Smooth muscle cell (in vitro differentiated cells): ENCODE results near the gene ATP8B1. TPM values are rescaled to one million over a fixed set of nuclear protein-coding genes. Genes with fewer than 3 reads are reported as not detected.

Experiments
- DNase-seq: peaks from one replicate; lab custom pipeline; 2025; ENCODE audit not compliant: unreplicated experiment; lab: John Stamatoyannopoulos, UW
- H2AFZ ChIP-seq: fragments of 200-600 bp; sonication (generic); 2 replicates; pipeline ENCODE4 v1.6.0; 2016; ENCODE audit warnings: antibody characterized with exemption, low read depth, mild to moderate bottlenecking
- H3F3A ChIP-seq: fragments of 200-600 bp; sonication (generic); 2 replicates; pipeline ENCODE4 v1.6.0; 2017; ENCODE audit warnings: antibody characterized with exemption, low read depth
- H3K27ac ChIP-seq: fragments of 200-600 bp; sonication (generic); 2 replicates; pipeline ENCODE4 v1.5.1; 2016; ENCODE audit warnings: low read depth, mild to moderate bottlenecking
- H3K27me3 ChIP-seq: fragments of 200-600 bp; sonication (generic); 2 replicates; pipeline ENCODE4 v1.6.1; 2016; ENCODE audit warnings: low read depth, mild to moderate bottlenecking
- H3K36me3 ChIP-seq: fragments of 200-600 bp; sonication (generic); 2 replicates; pipeline ENCODE4 v1.5.1; 2016; ENCODE audit warnings: low read depth
- H3K4me1 ChIP-seq: fragments of 200-600 bp; sonication (generic); 2 replicates; pipeline ENCODE4 v1.5.1; 2016; ENCODE audit warnings: low read depth
- H3K4me2 ChIP-seq: fragments of 200-600 bp; sonication (generic); 2 replicates; pipeline ENCODE4 v1.6.0; 2016; ENCODE audit warnings: mild to moderate bottlenecking
- H3K4me3 ChIP-seq: fragments of 200-600 bp; sonication (generic); 2 replicates; pipeline ENCODE4 v1.5.1; 2016; ENCODE audit warnings: mild to moderate bottlenecking
- H3K79me2 ChIP-seq: fragments of 200-600 bp; sonication (generic); 2 replicates; pipeline ENCODE4 v1.6.0; 2016; ENCODE audit warnings: low read depth, mild to moderate bottlenecking
- H3K9ac ChIP-seq: fragments of 200-600 bp; sonication (generic); 2 replicates; pipeline ENCODE4 v1.6.0; 2016; ENCODE audit warnings: low read depth
- H3K9me3 ChIP-seq: fragments of 200-600 bp; sonication (generic); replicated peaks from 2 replicates; pipeline ENCODE4 v1.5.1; 2016; ENCODE audit warnings: low read depth
- H4K20me1 ChIP-seq: fragments of 200-600 bp; sonication (generic); 2 replicates; pipeline ENCODE4 v1.6.0; 2016; ENCODE audit warnings: low read depth
- WGBS: methylation state at CpG from one replicate; pipeline ENCODE4 v1.1.7; 2016; ENCODE audit warnings: low lambda C conversion rate; 5-methylcytosine and 5-hydroxymethylcytosine counted together
- polyA plus RNA-seq: library from polyadenylated mRNA; unstranded; fragments of >200 nt; fragmentation: Nextera tagmentation; extraction: Ambion mirVana; gene quantifications from 2 replicates; pipeline ENCODE4 v1.2.1, GENCODE V29; 2016
- total RNA-seq: library from RNA; depleted of rRNA; stranded (reverse); fragments of >200 nt; gene quantifications from 2 replicates; pipeline ENCODE4 v1.2.3, GENCODE V29; 2014
- TF ChIP-seq, protein P1 (sequence below): fragments of 200-600 bp; sonication (generic); IDR thresholded peaks from 2 replicates; pipeline ENCODE4 v1.5.1; 2017; ENCODE audit warnings: borderline replicate concordance, mild to moderate bottlenecking, antibody characterized with exemption; ENCODE audit not compliant: insufficient read depth, poor library complexity, severe bottlenecking

ATP8B1 gene
- total and polyA plus RNA-seq, 2 experiments from 2014 or later, result 1.1 to 6.1 TPM

DNA sequence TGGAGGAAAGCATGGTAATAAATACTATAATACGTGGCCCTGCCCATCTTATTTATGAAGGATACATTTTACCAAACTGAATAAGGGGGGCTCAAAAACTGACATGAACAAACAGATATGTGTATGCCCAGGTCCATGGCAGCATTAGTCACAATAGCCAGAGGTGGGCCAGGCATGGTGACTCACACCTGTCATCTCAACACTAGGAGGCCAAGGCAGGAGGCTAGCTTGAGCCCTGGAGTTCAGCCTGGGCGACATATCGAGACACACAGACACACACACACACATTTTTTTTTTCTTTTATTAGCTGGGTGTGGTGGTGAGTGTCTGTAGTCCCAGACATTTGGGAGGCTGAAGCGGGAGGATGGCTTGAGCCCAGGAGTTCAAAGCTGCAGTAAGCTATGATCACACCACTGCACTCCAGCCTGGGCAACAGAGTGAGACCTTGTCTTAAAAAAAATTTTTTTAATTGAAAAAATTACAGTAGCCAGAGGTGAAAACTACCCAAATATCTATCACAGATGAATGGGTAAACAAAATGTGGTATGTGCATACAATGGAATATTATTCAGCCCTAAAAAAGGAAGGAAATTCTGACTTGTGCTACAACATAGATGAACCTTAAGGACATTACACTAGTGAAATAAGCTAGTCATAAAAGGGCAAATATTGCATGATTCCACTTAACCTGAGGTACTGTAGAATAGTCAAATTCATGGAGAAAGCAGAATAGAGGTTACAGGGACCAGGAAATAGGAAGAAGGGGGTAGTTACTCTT, 8.0 kb downstream of the ATP8B1 start:
- Histone ChIP-seq H3K4me2 (no peak overlapping the region), H3K27ac (no peak overlapping the region), H3K4me1 (no peaks in the 10 kb centered on the region), H3K9ac (no peak overlapping the region), H4K20me1 (no peaks in the 10 kb centered on the region), H3K9me3 (no peaks in the 10 kb centered on the region), H3F3A (no peaks in the 10 kb centered on the region), H3K4me3 (no peak overlapping the region), H3K27me3 (peaks cover 21% of the 10 kb centered on the region), H3K79me2 (no peaks in the 10 kb centered on the region), H2AFZ (no peak overlapping the region), H3K36me3 (no peaks in the 10 kb centered on the region)
- TF ChIP-seq, protein P1, sequence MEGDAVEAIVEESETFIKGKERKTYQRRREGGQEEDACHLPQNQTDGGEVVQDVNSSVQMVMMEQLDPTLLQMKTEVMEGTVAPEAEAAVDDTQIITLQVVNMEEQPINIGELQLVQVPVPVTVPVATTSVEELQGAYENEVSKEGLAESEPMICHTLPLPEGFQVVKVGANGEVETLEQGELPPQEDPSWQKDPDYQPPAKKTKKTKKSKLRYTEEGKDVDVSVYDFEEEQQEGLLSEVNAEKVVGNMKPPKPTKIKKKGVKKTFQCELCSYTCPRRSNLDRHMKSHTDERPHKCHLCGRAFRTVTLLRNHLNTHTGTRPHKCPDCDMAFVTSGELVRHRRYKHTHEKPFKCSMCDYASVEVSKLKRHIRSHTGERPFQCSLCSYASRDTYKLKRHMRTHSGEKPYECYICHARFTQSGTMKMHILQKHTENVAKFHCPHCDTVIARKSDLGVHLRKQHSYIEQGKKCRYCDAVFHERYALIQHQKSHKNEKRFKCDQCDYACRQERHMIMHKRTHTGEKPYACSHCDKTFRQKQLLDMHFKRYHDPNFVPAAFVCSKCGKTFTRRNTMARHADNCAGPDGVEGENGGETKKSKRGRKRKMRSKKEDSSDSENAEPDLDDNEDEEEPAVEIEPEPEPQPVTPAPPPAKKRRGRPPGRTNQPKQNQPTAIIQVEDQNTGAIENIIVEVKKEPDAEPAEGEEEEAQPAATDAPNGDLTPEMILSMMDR, result no peak
- 97% methylated on average over 4 of the region's 4 CpGs for WGBS
- DNase-seq, result no peak

DNA sequence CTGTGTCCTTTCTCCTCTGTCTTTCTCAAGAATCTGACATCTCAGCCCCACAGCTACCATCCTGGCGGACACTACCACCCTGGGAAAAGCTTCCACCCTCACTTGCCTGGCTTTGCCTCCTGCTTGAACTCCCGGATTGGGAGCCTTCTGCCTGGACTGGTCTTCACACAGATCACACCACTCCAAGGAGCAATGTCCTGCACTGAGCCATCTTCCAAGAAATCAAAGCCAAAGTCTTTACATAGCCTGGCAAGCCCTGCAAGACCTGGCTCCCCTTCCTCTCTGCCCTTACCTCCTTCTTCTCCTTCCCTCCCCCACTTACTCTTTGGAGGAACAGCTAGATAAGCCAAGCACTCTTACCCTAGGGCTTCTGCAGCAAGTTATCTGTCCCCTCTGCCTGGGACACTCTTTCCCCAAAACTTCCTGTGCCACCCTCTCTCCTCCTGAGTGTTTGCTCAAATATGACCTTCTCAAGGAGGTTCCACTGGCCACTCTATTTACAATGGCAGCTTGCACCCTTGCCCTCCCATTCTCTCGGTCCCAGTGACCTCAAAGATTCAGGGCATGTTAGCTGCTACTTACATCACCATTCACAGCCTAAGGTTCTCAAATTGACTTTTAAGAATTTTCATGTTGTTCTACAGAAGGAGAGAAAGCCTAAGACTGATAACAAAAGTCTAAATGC, 9.7 kb downstream of the ATP8B1 start:
- no peak for DNase-seq
- H3K9me3 ChIP-seq, result no peaks in the 10 kb centered on the region
- no peak overlapping the region for H3K27ac ChIP-seq
- peaks cover 3% of the 10 kb centered on the region for H3K4me1 ChIP-seq
- H3K4me3 ChIP-seq, result no peak overlapping the region
- 85% methylated on average over 3 of the region's 3 CpGs for WGBS
- no peak overlapping the region for H2AFZ ChIP-seq
- H3K4me2 ChIP-seq, result no peak overlapping the region
- peaks cover 7% of the 10 kb centered on the region for H3K27me3 ChIP-seq
- H4K20me1 ChIP-seq, result no peaks in the 10 kb centered on the region
- H3F3A ChIP-seq, result peaks cover under 1% of the 10 kb centered on the region
- no peaks in the 10 kb centered on the region for H3K36me3 ChIP-seq
- H3K79me2 ChIP-seq, result no peaks in the 10 kb centered on the region
- no peak overlapping the region for H3K9ac ChIP-seq
- TF ChIP-seq, protein P1, result no peak

DNA sequence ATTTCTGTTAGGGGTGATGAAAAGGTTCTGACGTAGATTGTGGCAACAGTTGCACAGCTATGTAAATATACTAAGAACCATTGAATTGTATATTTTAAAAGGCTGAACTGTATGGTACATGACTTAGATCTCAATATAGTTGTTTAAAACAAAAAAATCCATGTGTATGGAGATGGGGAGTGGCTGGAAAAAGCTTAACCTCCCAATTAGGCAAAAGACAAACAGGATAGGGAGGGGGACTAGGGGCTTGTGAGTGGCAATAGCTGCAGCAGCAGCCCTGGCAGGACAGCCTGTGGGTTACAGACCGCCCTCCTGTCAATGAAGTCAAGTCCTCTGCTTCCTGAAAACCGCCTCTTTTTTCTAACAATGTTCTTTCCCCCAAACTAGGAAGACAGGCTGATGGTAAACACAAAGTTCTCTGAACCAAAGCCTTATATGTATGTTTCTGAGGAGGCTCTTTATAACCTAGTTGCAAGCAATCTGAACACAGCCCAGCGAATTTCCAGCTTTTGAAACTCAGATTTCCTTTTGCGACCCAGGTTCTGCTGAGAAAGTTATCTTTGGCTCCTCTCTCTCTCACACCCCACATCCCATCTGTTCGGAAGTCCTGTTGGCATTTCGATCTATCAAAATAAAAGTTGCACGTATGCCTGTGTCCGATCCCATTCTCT, 10.3 kb downstream of the ATP8B1 start:
- H3K9ac ChIP-seq, result no peak overlapping the region
- peaks cover 7% of the 10 kb centered on the region for H3F3A ChIP-seq
- no peak overlapping the region for H3K27ac ChIP-seq
- H3K4me3 ChIP-seq, result no peak overlapping the region
- TF ChIP-seq, protein P1, result no peak
- peaks cover 3% of the 10 kb centered on the region for H3K4me1 ChIP-seq
- 85% methylated on average over 9 of the region's 9 CpGs for WGBS
- H3K4me2 ChIP-seq, result no peak overlapping the region
- no peaks in the 10 kb centered on the region for H4K20me1 ChIP-seq
- DNase-seq, result no peak
- H3K9me3 ChIP-seq, result no peaks in the 10 kb centered on the region
- H3K27me3 ChIP-seq, result peaks cover 7% of the 10 kb centered on the region
- H3K79me2 ChIP-seq, result no peaks in the 10 kb centered on the region
- H2AFZ ChIP-seq, result no peak overlapping the region
- no peaks in the 10 kb centered on the region for H3K36me3 ChIP-seq
